ENCODE measurements around the gene BPIFB2.

GRCh38 chr20:33034115-33034514 is 26.6 kb downstream of the BPIFB2 start:
- TF ChIP-seq GATA3 (IDR thresholded peaks at IDR 0.05; ENCODE audit: low read depth, low read length) = no peak
- no peak for TF ChIP-seq GATA2 (IDR thresholded peaks at IDR 0.05; ENCODE audit: low read depth, low read length)
